ENCODE measurements around the gene ZNF692.
"Not testable (repeated sequence)": the region's sequence is repeated elsewhere in the genome, so short reads cannot be mapped to it uniquely, and the experiment has no call there.

Gene ZNF692

GRCh38 chr1:248849637-248850036 is 9.2 kb downstream of the ZNF692 start:
- no peak for DNase-seq (ENCODE audit: low spot score)

GRCh38 chr1:248849152-248849551 is 9.7 kb downstream of the ZNF692 start:
- no peak for DNase-seq (ENCODE audit: low spot score)

GRCh38 chr1:248848602-248849001 is 10.3 kb downstream of the ZNF692 start:
- DNase-seq (ENCODE audit: low spot score): no peak

- no peak for DNase-seq (ENCODE audit: low spot score)
Observed at GRCh38 chr1:248847956-248848561, 10.8 kb downstream of the ZNF692 start.

GRCh38 chr1:248847181-248847955 is 11.5 kb downstream of the ZNF692 start:
- no peak for DNase-seq (ENCODE audit: low spot score)

- DNase-seq (ENCODE audit: low spot score): no peak
Observed at GRCh38 chr1:248844526-248844925, 14.4 kb downstream of the ZNF692 start.

- no peak for DNase-seq (ENCODE audit: low spot score)
Observed at GRCh38 chr1:248843687-248844086, 15.2 kb downstream of the ZNF692 start.

- DNase-seq (ENCODE audit: low spot score): no peak
Observed at GRCh38 chr1:248842781-248843331, 16.0 kb downstream of the ZNF692 start.

- peak; percentile 51 for DNase-seq (ENCODE audit: low spot score)
Observed at GRCh38 chr1:248841702-248842395, 17.0 kb downstream of the ZNF692 start.

GRCh38 chr1:248840946-248841345 is 17.9 kb downstream of the ZNF692 start:
- no peak for DNase-seq (ENCODE audit: low spot score)

- DNase-seq (ENCODE audit: low spot score): no peak
Observed at GRCh38 chr1:248839168-248839555, 19.7 kb downstream of the ZNF692 start.

- DNase-seq (ENCODE audit: low spot score): peak; percentile 92
Observed at GRCh38 chr1:248838357-248839167, 20.3 kb downstream of the ZNF692 start.

GRCh38 chr1:248837781-248838356 is 21.0 kb downstream of the ZNF692 start, which contains the start of gene ZNF672:
Gene ZNF672, plus strand, starts transcription at chr1:248838224. Its CDS starts 9,051 bp downstream, at chr1:248847275.
- peak; percentile 98 for DNase-seq (ENCODE audit: low spot score)

- DNase-seq (ENCODE audit: low spot score): no peak
Observed at GRCh38 chr1:248837045-248837780, 21.7 kb downstream of the ZNF692 start.

GRCh38 chr1:248834343-248834940 is 24.4 kb downstream of the ZNF692 start:
- no peak for DNase-seq (ENCODE audit: low spot score)

- no peak for DNase-seq (ENCODE audit: low spot score)
Observed at GRCh38 chr1:248831842-248832241, 27.0 kb downstream of the ZNF692 start.

- not testable (repeated sequence) for DNase-seq (ENCODE audit: low spot score)
Observed at GRCh38 chr1:248830718-248831017, 28.2 kb downstream of the ZNF692 start.

- DNase-seq (ENCODE audit: low spot score): peak; percentile 49
Observed at GRCh38 chr1:248828845-248829244, 30.0 kb downstream of the ZNF692 start.

GRCh38 chr1:248825909-248826760 is 32.8 kb downstream of the ZNF692 start, which contains the start of gene SH3BP5L:
Gene SH3BP5L, minus strand, starts transcription at chr1:248825915. Its CDS starts 980 bp downstream, at chr1:248824935.
- DNase-seq (ENCODE audit: low spot score): peak; percentile 94

- no peak for DNase-seq (ENCODE audit: low spot score)
Observed at GRCh38 chr1:248825573-248825908, 33.3 kb downstream of the ZNF692 start.
